Smooth muscle cell (in vitro differentiated cells): Measurements from ENCODE around the gene RHOJ. TPM values are rescaled to one million over a fixed set of nuclear protein-coding genes. Genes with fewer than 3 reads are reported as not detected.
"Not testable (repeated sequence)": the region's sequence is repeated elsewhere in the genome, so short reads cannot be mapped to it uniquely, and the experiment has no call there.

Source experiments
- DNase-seq: peaks from one replicate; lab custom pipeline; 2025; ENCODE audit not compliant: unreplicated experiment; lab: John Stamatoyannopoulos, UW
- H2AFZ ChIP-seq: fragments of 200-600 bp; sonication (generic); 2 replicates; pipeline ENCODE4 v1.6.0; 2016; ENCODE audit warnings: antibody characterized with exemption, low read depth, mild to moderate bottlenecking
- H3F3A ChIP-seq: fragments of 200-600 bp; sonication (generic); 2 replicates; pipeline ENCODE4 v1.6.0; 2017; ENCODE audit warnings: antibody characterized with exemption, low read depth
- H3K27ac ChIP-seq: fragments of 200-600 bp; sonication (generic); 2 replicates; pipeline ENCODE4 v1.5.1; 2016; ENCODE audit warnings: low read depth, mild to moderate bottlenecking
- H3K27me3 ChIP-seq: fragments of 200-600 bp; sonication (generic); 2 replicates; pipeline ENCODE4 v1.6.1; 2016; ENCODE audit warnings: low read depth, mild to moderate bottlenecking
- H3K36me3 ChIP-seq: fragments of 200-600 bp; sonication (generic); 2 replicates; pipeline ENCODE4 v1.5.1; 2016; ENCODE audit warnings: low read depth
- H3K4me1 ChIP-seq: fragments of 200-600 bp; sonication (generic); 2 replicates; pipeline ENCODE4 v1.5.1; 2016; ENCODE audit warnings: low read depth
- H3K4me2 ChIP-seq: fragments of 200-600 bp; sonication (generic); 2 replicates; pipeline ENCODE4 v1.6.0; 2016; ENCODE audit warnings: mild to moderate bottlenecking
- H3K4me3 ChIP-seq: fragments of 200-600 bp; sonication (generic); 2 replicates; pipeline ENCODE4 v1.5.1; 2016; ENCODE audit warnings: mild to moderate bottlenecking
- H3K79me2 ChIP-seq: fragments of 200-600 bp; sonication (generic); 2 replicates; pipeline ENCODE4 v1.6.0; 2016; ENCODE audit warnings: low read depth, mild to moderate bottlenecking
- H3K9ac ChIP-seq: fragments of 200-600 bp; sonication (generic); 2 replicates; pipeline ENCODE4 v1.6.0; 2016; ENCODE audit warnings: low read depth
- H3K9me3 ChIP-seq: fragments of 200-600 bp; sonication (generic); replicated peaks from 2 replicates; pipeline ENCODE4 v1.5.1; 2016; ENCODE audit warnings: low read depth
- H4K20me1 ChIP-seq: fragments of 200-600 bp; sonication (generic); 2 replicates; pipeline ENCODE4 v1.6.0; 2016; ENCODE audit warnings: low read depth
- WGBS: methylation state at CpG from one replicate; pipeline ENCODE4 v1.1.7; 2016; ENCODE audit warnings: low lambda C conversion rate; 5-methylcytosine and 5-hydroxymethylcytosine counted together
- polyA plus RNA-seq: library from polyadenylated mRNA; unstranded; fragments of >200 nt; fragmentation: Nextera tagmentation; extraction: Ambion mirVana; gene quantifications from 2 replicates; pipeline ENCODE4 v1.2.1, GENCODE V29; 2016
- total RNA-seq: library from RNA; depleted of rRNA; stranded (reverse); fragments of >200 nt; gene quantifications from 2 replicates; pipeline ENCODE4 v1.2.3, GENCODE V29; 2014
- TF ChIP-seq, protein P1 (sequence below): fragments of 200-600 bp; sonication (generic); IDR thresholded peaks from 2 replicates; pipeline ENCODE4 v1.5.1; 2017; ENCODE audit warnings: borderline replicate concordance, mild to moderate bottlenecking, antibody characterized with exemption; ENCODE audit not compliant: insufficient read depth, poor library complexity, severe bottlenecking

RHOJ gene
- total and polyA plus RNA-seq, 2 experiments from 2014 or later, result 3.7 to 4.6 TPM

DNA sequence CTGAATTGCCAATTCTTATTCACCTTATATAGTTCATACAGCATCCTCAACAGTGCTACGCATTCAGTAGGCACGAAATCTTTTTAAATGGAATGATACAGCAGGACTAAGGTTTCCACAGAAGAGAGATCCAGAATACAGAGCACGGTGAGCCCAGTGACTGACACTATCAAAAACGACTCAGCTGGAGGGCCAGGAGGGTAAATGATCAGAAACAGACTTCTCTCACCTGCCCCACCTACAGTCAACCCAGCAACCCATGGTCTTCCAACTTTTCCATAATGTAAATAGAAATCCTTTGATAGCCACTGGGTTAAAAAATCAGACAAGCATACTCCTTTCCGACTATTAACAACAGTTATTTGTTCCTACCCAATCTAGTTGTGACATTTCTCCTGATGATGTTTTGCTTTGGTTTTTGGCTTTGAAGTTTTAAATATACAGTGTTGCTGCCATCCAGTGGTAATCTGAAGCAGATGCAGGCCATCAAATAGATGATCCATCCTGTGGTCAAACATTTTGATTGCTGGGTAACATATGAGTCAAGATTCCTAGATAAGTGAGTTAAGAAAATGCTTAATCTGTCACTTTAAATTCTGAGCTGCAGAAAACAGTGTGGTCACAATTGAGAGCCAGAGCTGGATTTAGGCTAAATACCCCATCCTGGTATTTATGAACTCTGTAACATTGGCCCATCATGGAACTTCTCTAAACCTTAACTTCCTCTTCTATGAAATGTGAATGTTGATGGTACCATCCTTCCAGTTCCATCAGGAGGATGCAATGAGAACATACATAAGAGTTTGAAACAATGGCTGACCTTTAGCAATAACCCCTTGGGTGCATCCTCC lies 72.5 kb downstream of the RHOJ start:
- H2AFZ ChIP-seq, result no peak overlapping the region
- no peak overlapping the region for H3K9ac ChIP-seq

DNA sequence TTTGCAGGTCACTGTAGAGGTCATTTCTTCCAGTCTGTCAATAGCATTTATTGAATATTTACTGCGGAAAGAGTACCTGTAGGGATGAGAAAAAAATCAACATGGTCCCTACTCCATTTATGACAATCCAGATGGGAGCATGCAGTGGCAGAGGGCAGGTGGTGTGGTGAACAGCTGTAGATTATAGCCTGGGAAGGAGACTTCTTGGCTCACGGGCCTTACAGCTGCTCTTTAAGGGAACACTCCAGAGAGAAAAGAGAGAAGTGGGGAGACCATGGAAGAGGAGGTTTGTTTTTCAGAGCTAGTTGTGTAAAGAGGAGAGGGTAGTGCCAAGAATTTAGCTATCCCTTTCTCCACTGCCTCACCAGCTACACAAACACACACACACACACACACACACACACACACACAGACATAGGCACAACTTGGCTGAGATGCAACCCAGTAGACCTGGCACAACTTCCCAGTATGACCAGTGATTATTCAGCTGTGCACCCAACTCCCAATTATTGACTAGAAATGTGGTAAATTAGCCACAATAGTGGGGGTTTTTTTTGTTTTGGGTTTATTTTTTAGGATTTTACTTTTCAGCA lies 73.4 kb downstream of the RHOJ start:
- H3K4me3 ChIP-seq, result no peak overlapping the region
- no peak overlapping the region for H3K9ac ChIP-seq
- no peaks in the 10 kb centered on the region for H4K20me1 ChIP-seq
- no peak overlapping the region for H3K4me2 ChIP-seq
- TF ChIP-seq, protein P1, sequence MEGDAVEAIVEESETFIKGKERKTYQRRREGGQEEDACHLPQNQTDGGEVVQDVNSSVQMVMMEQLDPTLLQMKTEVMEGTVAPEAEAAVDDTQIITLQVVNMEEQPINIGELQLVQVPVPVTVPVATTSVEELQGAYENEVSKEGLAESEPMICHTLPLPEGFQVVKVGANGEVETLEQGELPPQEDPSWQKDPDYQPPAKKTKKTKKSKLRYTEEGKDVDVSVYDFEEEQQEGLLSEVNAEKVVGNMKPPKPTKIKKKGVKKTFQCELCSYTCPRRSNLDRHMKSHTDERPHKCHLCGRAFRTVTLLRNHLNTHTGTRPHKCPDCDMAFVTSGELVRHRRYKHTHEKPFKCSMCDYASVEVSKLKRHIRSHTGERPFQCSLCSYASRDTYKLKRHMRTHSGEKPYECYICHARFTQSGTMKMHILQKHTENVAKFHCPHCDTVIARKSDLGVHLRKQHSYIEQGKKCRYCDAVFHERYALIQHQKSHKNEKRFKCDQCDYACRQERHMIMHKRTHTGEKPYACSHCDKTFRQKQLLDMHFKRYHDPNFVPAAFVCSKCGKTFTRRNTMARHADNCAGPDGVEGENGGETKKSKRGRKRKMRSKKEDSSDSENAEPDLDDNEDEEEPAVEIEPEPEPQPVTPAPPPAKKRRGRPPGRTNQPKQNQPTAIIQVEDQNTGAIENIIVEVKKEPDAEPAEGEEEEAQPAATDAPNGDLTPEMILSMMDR, result no peak
- WGBS, result 65% methylated on average over 2 of the region's 2 CpGs
- no peak overlapping the region for H3K27ac ChIP-seq
- no peaks in the 10 kb centered on the region for H3K79me2 ChIP-seq
- no peak overlapping the region for H2AFZ ChIP-seq
- H3F3A ChIP-seq, result peaks cover 4% of the 10 kb centered on the region
- no peak for DNase-seq
- no peaks in the 10 kb centered on the region for H3K36me3 ChIP-seq
- H3K27me3 ChIP-seq, result no peaks in the 10 kb centered on the region
- H3K4me1 ChIP-seq, result no peaks in the 10 kb centered on the region
- no peaks in the 10 kb centered on the region for H3K9me3 ChIP-seq

More for the DNA sequence above, 72.5 kb downstream of the RHOJ start:
- H4K20me1 ChIP-seq, result no peaks in the 10 kb centered on the region
- H3K27me3 ChIP-seq, result no peaks in the 10 kb centered on the region
- TF ChIP-seq, protein P1, result peak; percentile 98
- no peaks in the 10 kb centered on the region for H3K4me1 ChIP-seq
- WGBS, result 55% methylated on average over 5 of the region's 5 CpGs
- no peaks in the 10 kb centered on the region for H3K36me3 ChIP-seq
- no peak overlapping the region for H3K4me2 ChIP-seq
- H3K27ac ChIP-seq, result no peak overlapping the region
- no peaks in the 10 kb centered on the region for H3K9me3 ChIP-seq
- H3K4me3 ChIP-seq, result no peak overlapping the region
- H3F3A ChIP-seq, result no peaks in the 10 kb centered on the region
- H3K79me2 ChIP-seq, result no peaks in the 10 kb centered on the region
- DNase-seq, result no peak

DNA sequence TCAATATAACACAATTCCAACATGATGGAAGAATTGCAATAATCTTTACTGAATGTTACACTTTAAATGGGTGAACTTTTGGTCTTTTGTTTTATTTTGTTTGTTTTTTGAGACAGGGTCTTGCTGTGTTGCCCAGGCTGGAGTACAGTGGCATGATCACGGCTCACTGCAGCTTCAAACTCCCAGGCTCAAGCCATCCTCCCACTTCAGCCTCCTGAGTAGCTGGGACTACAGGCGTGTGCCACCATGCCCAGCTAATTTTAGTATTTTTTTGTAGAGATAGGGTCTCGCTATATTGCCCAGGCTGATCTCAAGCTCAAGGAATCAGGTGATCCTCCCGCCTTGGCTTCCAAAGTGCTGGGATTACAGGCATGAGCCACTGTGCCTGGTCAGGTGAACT lies 75.7 kb downstream of the RHOJ start:
- H3K36me3 ChIP-seq, DNase-seq, H3K27me3 ChIP-seq, H3K9me3 ChIP-seq, H4K20me1 ChIP-seq, H2AFZ ChIP-seq, H3K4me3 ChIP-seq, H3K4me1 ChIP-seq, H3K27ac ChIP-seq, H3K9ac ChIP-seq, H3K79me2 ChIP-seq, H3K4me2 ChIP-seq: not testable (repeated sequence)
- peaks cover 17% of the 10 kb centered on the region for H3F3A ChIP-seq
- WGBS, result 96% methylated on average over 4 of the region's 4 CpGs

DNA sequence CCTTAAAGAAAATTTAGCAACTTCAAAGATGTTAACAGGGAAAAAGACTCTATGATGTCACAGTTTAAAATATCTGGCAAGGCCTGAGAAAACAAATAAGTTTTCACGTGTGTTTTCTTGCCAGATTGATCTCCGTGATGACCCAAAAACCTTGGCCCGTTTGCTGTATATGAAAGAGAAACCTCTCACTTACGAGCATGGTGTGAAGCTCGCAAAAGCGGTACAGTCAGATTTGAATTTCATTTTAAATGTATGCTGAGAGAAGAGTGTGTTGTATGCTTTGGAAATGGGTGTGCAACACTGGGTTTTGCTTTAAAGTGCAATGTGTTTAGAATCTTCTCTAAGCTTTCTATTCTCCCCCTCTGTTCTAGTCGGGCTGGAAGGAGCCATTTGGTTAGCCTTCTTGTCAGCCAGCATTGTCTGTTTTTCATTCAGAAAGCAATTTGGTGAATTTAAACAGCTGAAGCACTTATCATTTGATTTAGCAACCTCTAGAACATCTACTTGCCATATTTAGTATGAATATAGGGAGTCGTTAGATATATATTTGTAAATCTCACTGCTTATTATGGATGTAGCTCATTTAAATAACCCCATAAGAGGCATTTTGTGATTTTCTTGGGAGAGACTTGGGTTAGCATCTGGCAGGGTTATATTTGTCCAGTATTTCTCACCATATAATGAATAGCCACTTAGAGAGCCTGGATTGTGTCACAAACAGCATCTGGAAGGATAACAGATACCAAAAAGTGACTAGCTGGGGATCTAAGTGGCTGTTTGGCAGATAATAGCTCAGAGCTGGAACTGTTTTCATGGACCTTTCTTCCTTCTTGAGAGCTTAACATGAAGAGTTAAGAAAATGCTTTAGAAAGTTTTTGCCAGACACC lies 79.0 kb downstream of the RHOJ start:
- Histone ChIP-seq H3K36me3 (no peaks in the 10 kb centered on the region), H3K27ac (no peak overlapping the region), H4K20me1 (no peaks in the 10 kb centered on the region), H3K9ac (no peak overlapping the region), H3F3A (peaks cover 17% of the 10 kb centered on the region), H3K4me1 (peaks cover 8% of the 10 kb centered on the region), H3K27me3 (no peaks in the 10 kb centered on the region), H3K79me2 (no peaks in the 10 kb centered on the region), H3K4me3 (no peak overlapping the region), H2AFZ (peak overlapping the region; percentile 47), H3K9me3 (no peaks in the 10 kb centered on the region), H3K4me2 (peak overlapping the region; percentile 50)
- TF ChIP-seq, protein P1, result no peak
- 37% methylated on average over 8 of the region's 8 CpGs for WGBS
- no peak for DNase-seq
